ENCODE results near the gene TGM3.

The TGM3 gene

GRCh38 chr20:2285613-2286012, 10.2 kb upstream of the TGM3 start:
- no peak for DNase-seq

GRCh38 chr20:2287504-2287903, 8.3 kb upstream of the TGM3 start:
- no peak for DNase-seq

- no peak for DNase-seq
Measured at GRCh38 chr20:2289475-2289874, 6.3 kb upstream of the TGM3 start.

- no peak for DNase-seq
Measured at GRCh38 chr20:2290486-2290885, 5.3 kb upstream of the TGM3 start.

- no peak for DNase-seq
Measured at GRCh38 chr20:2292416-2293110, 3.2 kb upstream of the TGM3 start.

- no peak for DNase-seq
Measured at GRCh38 chr20:2293486-2293885, 2.3 kb upstream of the TGM3 start.

- no peak for DNase-seq
Measured at GRCh38 chr20:2293971-2294370, 1.8 kb upstream of the TGM3 start.

GRCh38 chr20:2295286-2295685, 515 bp upstream of the TGM3 start:
- DNase-seq: no peak

GRCh38 chr20:2296524-2297356, 939 bp downstream of the TGM3 start:
- DNase-seq: no peak

GRCh38 chr20:2297357-2297728, 1.5 kb downstream of the TGM3 start:
- DNase-seq: no peak

- DNase-seq: no peak
Measured at GRCh38 chr20:2298116-2298515, 2.3 kb downstream of the TGM3 start.

- DNase-seq: no peak
Measured at GRCh38 chr20:2298701-2299100, 2.9 kb downstream of the TGM3 start.

GRCh38 chr20:2299301-2299700, 3.5 kb downstream of the TGM3 start:
- DNase-seq: no peak

GRCh38 chr20:2300002-2300401, 4.2 kb downstream of the TGM3 start:
- no peak for DNase-seq

- no peak for DNase-seq
Measured at GRCh38 chr20:2300420-2300819, 4.6 kb downstream of the TGM3 start.

GRCh38 chr20:2301164-2301622, 5.4 kb downstream of the TGM3 start:
- DNase-seq: no peak

- no peak for DNase-seq
Measured at GRCh38 chr20:2302384-2303060, 6.7 kb downstream of the TGM3 start.

- DNase-seq: no peak
Measured at GRCh38 chr20:2303673-2304072, 7.9 kb downstream of the TGM3 start.

GRCh38 chr20:2304180-2304579, 8.4 kb downstream of the TGM3 start:
- no peak for DNase-seq

- DNase-seq: no peak
Measured at GRCh38 chr20:2305029-2305428, 9.2 kb downstream of the TGM3 start.

GRCh38 chr20:2305479-2305878, 9.7 kb downstream of the TGM3 start:
- no peak for DNase-seq

- DNase-seq: no peak
Measured at GRCh38 chr20:2305946-2306345, 10.1 kb downstream of the TGM3 start.

- no peak for DNase-seq
Measured at GRCh38 chr20:2307136-2307535, 11.3 kb downstream of the TGM3 start.

- no peak for DNase-seq
Measured at GRCh38 chr20:2311329-2311728, 15.5 kb downstream of the TGM3 start.

Data from activated T-cell treated with anti-CD3 and anti-CD28 coated beads for 4 hours (primary cell).